Osteocyte (in vitro differentiated cells): ENCODE data around the gene FBXL7. TPM values are rescaled to one million over a fixed set of nuclear protein-coding genes. Genes with fewer than 3 reads are reported as not detected.

Source experiments
- DNase-seq: peaks from one replicate; pipeline ENCODE4 v3.0.0; 2021; ENCODE audit warnings: mixed read lengths; ENCODE audit not compliant: unreplicated experiment; ENCODE audit errors: extremely low spot score
- H3K27ac Mint-ChIP-seq: one replicate; pipeline ENCODE4 v1.8.0; 2021; ENCODE audit warnings: mild to moderate bottlenecking, mixed read lengths; ENCODE audit not compliant: unreplicated experiment
- H3K27me3 Mint-ChIP-seq: one replicate; pipeline ENCODE4 v1.8.0; 2021; ENCODE audit warnings: mixed read lengths; ENCODE audit not compliant: unreplicated experiment
- H3K36me3 Mint-ChIP-seq: one replicate; pipeline ENCODE4 v1.8.0; 2021; ENCODE audit warnings: mixed read lengths; ENCODE audit not compliant: unreplicated experiment
- H3K4me1 Mint-ChIP-seq: one replicate; pipeline ENCODE4 v1.8.0; 2021; ENCODE audit warnings: mixed read lengths; ENCODE audit not compliant: unreplicated experiment
- H3K4me3 Mint-ChIP-seq: one replicate; pipeline ENCODE4 v1.8.0; 2021; ENCODE audit warnings: mild to moderate bottlenecking, moderate library complexity, mixed read lengths; ENCODE audit not compliant: unreplicated experiment
- H3K9me3 Mint-ChIP-seq: one replicate; pipeline ENCODE4 v1.8.0; 2021; ENCODE audit warnings: mixed read lengths; ENCODE audit not compliant: unreplicated experiment
- CTCF ChIP-seq: fragments of 200-600 bp; sonication (generic); IDR thresholded peaks from 2 replicates; pipeline ENCODE4 v1.5.0; 2021; ENCODE audit warnings: antibody characterized with exemption, mild to moderate bottlenecking, moderate library complexity
- total RNA-seq: library from RNA; stranded (reverse); gene quantifications from 2 replicates; pipeline ENCODE4 v1.2.1, GENCODE V29; 2021

Gene FBXL7
- total RNA-seq, 1 donor from 2014 or later: 28.4 TPM

- DNase-seq: no peak
- Mint-ChIP-seq H3K27me3 (peaks cover 21% of the 10 kb centered on the region), H3K27ac (peak overlapping the region; percentile 45), H3K4me3 (no peak overlapping the region), H3K4me1 (peaks cover 18% of the 10 kb centered on the region), H3K36me3 (peaks cover 1% of the 10 kb centered on the region), H3K9me3 (peaks cover 13% of the 10 kb centered on the region)
- TF ChIP-seq CTCF: no peak
Measured at GRCh38 chr5:15452781-15453180, 47.2 kb upstream of the FBXL7 start.

- H3K4me3 Mint-ChIP-seq: no peak overlapping the region
- no peak for DNase-seq
- no peak for TF ChIP-seq CTCF
- H3K27ac Mint-ChIP-seq: no peak overlapping the region
- H3K27me3 Mint-ChIP-seq: peaks cover 33% of the 10 kb centered on the region
- no peaks in the 10 kb centered on the region for H3K4me1 Mint-ChIP-seq
- peaks cover 1% of the 10 kb centered on the region for H3K36me3 Mint-ChIP-seq
- H3K9me3 Mint-ChIP-seq: peaks cover 13% of the 10 kb centered on the region
Measured at GRCh38 chr5:15459200-15459599, 40.8 kb upstream of the FBXL7 start.

- DNase-seq: no peak
- Mint-ChIP-seq H3K36me3 (no peaks in the 10 kb centered on the region), H3K27ac (no peak overlapping the region), H3K4me1 (no peaks in the 10 kb centered on the region), H3K27me3 (peaks cover 47% of the 10 kb centered on the region), H3K4me3 (no peak overlapping the region), H3K9me3 (peaks cover 6% of the 10 kb centered on the region)
- peak; percentile 61 for TF ChIP-seq CTCF
Measured at GRCh38 chr5:15463231-15463980, 36.6 kb upstream of the FBXL7 start.

- Mint-ChIP-seq H3K27ac (no peak overlapping the region), H3K9me3 (peaks cover 5% of the 10 kb centered on the region), H3K27me3 (peaks cover 66% of the 10 kb centered on the region), H3K36me3 (no peaks in the 10 kb centered on the region), H3K4me1 (no peaks in the 10 kb centered on the region), H3K4me3 (no peak overlapping the region)
- no peak for DNase-seq
- no peak for TF ChIP-seq CTCF
Measured at GRCh38 chr5:15472116-15472515, 27.9 kb upstream of the FBXL7 start.

GRCh38 chr5:15474143-15474719 is 25.7 kb upstream of the FBXL7 start:
- no peak for DNase-seq
- no peaks in the 10 kb centered on the region for H3K4me1 Mint-ChIP-seq
- H3K9me3 Mint-ChIP-seq: peaks cover 11% of the 10 kb centered on the region
- H3K4me3 Mint-ChIP-seq: no peak overlapping the region
- no peak for TF ChIP-seq CTCF
- H3K36me3 Mint-ChIP-seq: no peaks in the 10 kb centered on the region
- H3K27me3 Mint-ChIP-seq: peaks cover 68% of the 10 kb centered on the region
- H3K27ac Mint-ChIP-seq: no peak overlapping the region
